HuH-7.5 (cell line): Measurements from ENCODE around the gene MUS81.
A peak's percentile ranks its signal among the peaks of the same experiment; 100 is the strongest.

Experiments
- DNase-seq: peaks from one replicate; pipeline ENCODE4 v3.0.0; 2011; ENCODE audit warnings: low spot score

Gene MUS81

GRCh38 chr11:65892661-65893317, 32.6 kb downstream of the MUS81 start:
- no peak for DNase-seq

DNA sequence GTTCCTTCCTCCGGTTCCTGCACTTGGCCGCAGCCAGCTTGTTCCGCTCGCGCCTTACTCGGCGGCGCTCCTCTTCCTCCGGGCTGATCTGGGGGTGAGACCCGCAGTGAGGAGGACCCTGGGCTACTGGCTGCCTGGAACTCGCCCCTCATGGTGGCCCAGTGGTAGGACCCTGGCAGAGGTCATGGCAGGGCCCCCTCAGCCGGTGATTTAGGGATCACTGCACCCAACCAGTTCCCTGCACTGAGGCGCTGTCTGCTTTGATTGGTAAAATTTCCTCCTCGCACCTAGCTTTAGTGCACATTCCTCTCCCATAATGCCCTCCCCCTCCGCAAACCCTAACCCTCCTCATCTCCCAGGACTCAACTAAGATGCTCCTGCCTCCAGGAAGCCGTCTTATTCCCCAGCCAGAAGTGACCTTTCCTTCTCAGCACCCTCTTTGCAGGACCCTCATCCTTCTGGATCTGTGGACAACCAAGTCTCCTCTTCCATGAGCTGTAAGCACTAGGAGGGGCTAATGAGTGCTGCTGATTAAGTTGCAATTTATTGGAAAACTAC, 33.9 kb downstream of the MUS81 start:
- DNase-seq, result no peak

- DNase-seq, result no peak
These were observed 35.3 kb downstream of the MUS81 start for GRCh38 chr11:65895482-65895981.

DNA sequence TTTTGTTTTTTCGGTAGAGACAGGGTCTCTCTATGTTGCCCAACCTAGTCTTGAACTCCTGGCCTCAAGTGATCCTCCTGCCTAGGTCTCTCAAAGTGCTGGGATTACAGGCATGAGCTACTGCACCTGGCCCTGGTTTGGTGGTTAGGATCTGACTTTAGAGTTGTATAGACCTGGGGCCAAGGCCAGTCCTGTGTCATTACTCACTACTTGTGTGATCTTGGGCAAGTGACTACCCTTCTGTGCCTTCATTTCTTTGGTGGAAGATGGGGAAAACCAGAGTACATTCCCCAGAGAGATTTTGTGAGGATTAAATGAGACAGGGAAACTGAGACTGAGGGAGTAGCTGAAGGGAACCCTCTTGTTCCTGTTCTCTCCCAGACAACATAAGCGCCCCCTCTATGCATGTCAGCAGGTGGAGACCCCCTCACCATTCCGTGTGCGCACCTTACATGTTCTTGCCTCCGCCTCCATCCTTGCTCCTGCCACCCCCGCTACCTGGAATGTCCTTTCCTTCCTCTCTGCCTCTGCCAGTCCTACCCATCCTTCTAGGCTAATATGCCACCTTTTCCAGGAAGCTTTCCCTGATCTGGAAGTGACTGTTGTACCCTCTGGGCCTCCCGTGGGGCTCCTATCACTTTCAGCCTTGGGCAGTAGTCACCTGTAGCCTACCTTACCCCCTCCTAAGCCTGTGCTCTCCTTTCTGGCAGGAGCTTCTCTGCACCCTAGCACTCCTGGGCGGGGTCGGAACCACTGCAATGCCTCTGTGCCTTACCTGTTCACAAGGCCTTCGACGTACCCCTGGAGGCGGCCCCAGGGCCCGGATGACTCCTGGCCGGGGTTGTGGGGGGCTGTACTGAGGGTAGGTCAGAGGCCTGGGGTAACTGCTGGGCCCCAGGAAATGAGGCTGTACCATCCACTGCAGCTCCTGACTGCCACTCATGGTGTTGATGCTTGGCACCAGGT, 36.1 kb downstream of the MUS81 start:
- no peak for DNase-seq

DNA sequence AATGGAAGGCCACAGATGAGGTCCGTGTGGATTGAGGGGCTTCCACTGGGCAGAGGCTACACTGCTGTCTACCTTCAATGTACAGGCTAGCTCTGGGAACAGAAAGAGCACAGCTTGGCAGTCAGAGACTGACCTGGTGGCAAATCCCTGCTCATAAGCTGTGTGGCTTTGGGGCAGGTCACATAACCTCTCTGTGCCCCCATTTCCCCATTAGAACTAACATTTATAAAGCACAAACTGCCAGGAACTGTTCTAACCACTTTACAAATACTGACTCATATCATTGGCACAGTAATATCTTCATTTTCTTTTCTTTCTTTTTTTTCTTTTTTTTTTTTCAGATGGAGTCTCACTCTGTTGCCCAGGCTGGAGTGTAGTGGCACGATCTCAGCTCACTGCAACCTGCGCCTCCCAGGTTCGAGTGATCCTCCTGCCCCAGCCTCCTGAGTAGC, 36.8 kb downstream of the MUS81 start:
- DNase-seq, result no peak

DNA sequence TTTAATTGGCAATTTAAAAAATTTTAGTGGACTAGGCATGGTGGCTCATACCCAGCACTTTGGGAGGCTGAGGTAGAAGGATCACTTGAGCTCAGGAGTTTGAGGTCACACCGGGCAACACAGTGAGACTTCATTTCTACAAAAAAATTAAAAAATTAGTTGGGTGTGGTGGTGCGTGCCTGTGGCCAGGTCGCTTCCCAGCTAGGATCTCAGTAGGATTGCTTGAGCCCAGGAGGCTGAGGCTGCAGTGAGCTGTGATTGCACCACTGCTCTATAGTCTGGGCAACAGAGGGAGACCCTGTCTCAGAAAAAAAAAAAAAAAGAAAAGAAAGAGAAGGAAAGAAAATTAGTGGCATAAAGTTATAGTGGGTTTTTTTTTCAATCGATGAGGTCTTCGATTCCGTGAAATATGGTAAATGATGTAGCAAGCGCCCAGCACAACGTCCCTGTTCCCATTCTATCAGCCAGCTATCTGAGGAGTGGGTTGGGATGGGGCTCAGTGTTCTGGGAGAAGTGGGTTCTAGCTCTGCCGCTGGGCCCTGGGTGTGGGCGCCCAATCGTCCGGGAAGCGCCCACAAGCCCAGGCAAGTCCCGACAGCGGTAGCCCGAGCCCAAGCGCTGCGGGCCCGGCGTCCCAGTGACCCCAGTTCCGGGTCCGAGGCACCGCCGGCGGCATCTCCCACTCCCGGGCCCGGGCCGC, 38.6 kb downstream of the MUS81 start:
- DNase-seq, result no peak

DNA sequence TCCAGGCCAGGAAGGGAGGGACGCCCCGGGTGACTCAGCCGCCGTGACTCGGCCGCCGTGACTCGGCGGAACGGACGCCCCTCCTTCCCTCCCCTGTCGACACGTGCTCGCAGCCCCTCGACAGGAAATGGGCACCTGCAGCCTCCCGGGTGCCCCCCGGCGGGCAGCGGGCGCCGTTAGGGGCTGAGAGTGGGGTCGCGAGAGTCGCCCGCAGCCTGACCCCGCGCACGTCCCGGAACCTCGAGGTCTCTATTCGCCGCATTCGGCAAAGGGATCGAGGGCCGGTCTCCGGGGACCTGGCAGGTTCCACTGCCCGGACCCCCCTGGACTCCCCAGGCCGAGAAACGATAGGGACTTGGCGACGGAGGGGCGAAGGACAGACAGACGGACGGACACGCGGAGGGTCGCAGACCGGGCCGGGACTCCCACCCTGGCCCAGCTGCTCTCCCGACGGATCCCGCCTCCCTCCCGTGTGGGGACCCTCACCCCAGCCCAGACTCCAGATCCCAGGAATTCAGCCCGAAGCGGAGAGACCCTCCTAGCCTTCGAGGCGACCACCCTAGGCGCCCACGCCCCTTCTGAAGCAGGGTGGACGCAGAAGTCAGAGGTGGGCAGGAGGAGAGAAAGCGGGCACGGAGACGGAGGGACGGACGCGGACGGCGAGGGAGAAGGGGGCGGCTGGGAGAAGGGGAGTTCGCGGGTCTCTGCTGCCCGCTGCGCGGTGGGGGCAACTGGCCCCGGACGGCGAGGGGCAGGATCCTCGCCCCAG, 39.3 kb downstream of the MUS81 start:
- DNase-seq, result no peak

- peak; percentile 78 for DNase-seq
These were observed 40.1 kb downstream of the MUS81 start, which contains the start of gene FOSL1 for GRCh38 chr11:65900125-65900898. Gene FOSL1 (minus strand): TSS chr11:65900388. CDS start chr11:65900339, 49 bp downstream.

GRCh38 chr11:65900899-65901180, 40.6 kb downstream of the MUS81 start:
- no peak for DNase-seq

- DNase-seq, result no peak
These were observed 42.8 kb downstream of the MUS81 start for GRCh38 chr11:65903068-65903481.

DNA sequence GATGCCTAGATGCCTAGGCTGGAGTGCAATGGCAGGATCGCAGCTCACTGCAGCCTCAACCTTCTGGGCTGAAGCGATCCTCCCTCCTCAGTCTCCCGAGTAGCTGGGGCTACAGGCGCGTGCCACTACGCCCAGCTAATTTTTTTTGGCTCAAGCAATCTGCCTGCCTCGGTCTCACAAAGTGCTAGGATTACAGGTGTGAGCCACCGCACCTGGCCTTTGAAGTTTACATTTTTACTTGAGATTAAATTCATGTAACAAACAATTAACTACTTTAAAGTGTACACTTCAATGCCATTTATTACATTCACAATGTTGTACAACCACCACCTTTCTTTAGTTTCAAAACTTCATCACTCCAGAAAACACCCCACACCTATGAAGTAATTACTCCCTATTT, 43.5 kb downstream of the MUS81 start:
- no peak for DNase-seq

GRCh38 chr11:65906602-65907001, 46.4 kb downstream of the MUS81 start:
- DNase-seq, result no peak

DNA sequence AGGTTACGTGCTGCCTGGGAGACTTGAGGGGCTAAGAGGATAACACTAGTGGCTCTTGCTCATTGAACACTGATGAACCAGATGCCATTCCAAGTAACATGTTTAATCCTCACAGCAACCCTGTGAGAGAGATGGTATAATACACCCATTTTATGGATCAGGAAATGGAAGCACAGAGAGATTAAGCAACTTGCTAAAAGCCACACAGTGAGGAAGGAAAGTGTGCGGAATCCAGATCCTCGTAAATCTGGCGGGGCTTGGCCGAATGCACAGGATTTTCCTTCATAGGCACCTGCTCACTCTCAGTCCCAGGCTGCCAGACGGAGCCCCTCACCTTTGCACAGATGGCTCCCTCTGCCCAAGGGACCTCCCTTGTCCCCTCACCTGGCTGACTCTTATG, 47.6 kb downstream of the MUS81 start:
- no peak for DNase-seq

DNA sequence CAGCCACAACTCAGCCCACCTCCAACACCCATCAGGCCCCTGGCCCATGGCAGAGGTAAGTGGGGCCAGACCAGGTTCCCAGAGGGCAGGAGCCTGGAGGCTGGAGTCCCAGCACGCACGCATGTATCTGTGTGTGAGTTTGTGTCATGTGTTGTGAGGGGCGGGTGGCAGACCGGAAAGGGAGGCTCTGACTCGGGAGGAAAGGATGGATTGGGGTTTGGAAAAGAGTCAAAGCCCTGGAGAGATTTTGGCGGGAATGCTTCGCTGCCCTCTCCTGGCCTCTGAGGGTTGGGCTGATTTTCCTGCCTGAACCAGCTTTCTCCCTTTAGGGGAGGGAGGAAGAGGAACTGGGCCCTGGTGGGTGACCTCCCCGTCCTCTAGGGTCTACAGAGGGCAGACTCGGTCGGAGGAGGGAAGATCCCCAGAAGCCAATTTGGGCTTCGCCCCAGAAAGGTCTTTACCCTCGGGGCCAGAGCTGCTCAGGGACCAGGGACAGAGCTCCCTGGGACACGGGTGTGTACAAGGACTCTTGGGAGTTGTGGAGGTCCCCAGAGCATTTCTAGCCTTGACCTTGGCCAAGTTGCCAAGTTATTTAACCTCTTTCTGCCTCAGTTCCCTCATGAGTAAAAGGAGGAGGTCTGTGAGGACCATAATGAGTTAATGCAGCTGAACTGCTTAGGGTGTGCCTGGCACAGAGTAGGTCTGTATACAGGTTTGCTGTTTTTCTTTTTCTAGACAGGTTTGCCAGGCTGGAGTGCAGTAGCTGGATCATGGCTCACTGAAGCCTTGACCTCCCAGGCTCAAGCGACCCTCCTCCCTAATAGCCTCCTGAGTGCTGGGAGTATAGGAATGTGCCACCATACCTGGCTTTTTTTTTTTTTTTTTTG, 51.7 kb downstream of the MUS81 start:
- DNase-seq, result peak; percentile 78

DNA sequence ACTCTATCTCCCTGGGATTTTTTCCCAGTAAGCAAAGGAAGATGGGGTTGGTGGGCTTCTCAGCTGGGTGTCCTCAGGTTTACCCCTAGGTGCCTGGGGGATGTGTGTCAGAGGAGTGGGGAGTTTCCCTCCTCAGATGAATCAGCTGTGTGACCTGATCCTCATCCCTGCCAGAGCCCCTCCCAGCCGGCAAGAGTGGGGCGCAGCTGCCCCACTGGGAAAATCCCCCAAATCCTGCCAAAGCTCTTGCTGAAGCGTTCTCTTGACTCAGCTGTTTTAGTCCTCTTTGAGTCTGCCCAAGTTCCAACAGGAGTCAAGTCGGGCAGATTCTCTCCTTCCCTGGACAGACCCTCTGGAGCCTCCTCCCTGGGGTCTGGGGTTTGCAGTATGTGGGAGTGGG, 52.6 kb downstream of the MUS81 start:
- no peak for DNase-seq

GRCh38 chr11:65915101-65915820, 55.0 kb downstream of the MUS81 start:
- no peak for DNase-seq

GRCh38 chr11:65915821-65916251, 55.6 kb downstream of the MUS81 start:
- no peak for DNase-seq
